HG03571 (cell line): Measurements from ENCODE around the gene RNF212.

ENCODE experiments used
- ATAC-seq: cut with Tn5 transposase; IDR thresholded peaks from one replicate; pipeline ENCODE4 v1.9.1; 2021; ENCODE audit not compliant: unreplicated experiment

The RNF212 gene

DNA sequence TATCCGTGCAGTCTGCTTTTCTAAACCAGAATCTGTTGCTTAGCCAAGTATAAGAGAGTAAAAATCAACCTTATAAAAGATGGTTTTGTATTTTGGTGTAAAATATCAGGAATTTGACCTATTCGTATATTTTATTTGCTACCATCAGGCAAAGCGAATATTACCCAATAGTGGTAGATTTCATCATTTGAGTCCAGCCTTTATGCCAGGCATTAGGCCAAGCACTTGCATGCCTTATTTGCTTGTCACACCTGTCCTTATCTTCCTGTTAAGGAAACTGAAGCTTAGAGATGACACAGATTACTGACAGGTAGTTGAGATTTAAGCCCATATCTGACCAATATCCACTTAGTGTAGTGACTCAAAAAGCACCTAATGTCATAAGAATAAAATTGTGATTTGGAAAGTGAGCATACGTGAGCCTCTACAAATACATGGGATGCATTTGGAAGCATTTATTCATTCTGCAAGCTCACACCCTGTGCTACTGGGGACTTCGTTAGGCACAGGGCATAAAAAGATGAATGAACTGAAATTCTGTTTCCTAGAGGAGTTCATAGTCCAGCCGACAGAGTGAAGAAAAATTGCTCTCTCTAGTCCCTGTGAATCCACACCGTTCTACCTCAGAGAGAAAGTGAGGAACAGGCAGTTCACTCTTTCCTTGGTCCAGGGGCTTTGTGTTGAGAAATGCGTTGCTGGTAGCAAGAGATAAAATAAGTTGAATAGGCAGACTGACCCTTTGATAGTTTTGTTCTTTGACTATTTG lies 2.3 kb upstream of the RNF212 start:
- no peak for ATAC-seq

DNA sequence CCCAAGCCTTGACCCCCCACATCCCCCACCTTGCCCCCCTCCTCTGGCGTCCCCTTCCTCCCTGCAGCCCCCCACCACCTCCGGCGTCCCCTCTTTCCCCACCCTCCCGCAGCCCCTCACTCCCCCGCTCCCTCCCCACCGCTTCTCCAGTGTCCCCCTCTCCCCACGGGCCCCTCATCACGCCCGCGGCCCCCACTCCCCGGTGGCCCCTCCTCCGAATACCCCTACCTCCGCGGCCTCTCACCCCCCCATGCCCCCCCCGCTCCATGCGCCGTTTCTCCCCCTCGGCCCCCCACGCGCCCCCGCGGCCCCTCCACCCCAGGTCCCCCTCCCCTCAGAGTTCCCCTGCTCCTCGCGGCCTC lies 562 bp downstream of the RNF212 start:
- ATAC-seq: no peak

DNA sequence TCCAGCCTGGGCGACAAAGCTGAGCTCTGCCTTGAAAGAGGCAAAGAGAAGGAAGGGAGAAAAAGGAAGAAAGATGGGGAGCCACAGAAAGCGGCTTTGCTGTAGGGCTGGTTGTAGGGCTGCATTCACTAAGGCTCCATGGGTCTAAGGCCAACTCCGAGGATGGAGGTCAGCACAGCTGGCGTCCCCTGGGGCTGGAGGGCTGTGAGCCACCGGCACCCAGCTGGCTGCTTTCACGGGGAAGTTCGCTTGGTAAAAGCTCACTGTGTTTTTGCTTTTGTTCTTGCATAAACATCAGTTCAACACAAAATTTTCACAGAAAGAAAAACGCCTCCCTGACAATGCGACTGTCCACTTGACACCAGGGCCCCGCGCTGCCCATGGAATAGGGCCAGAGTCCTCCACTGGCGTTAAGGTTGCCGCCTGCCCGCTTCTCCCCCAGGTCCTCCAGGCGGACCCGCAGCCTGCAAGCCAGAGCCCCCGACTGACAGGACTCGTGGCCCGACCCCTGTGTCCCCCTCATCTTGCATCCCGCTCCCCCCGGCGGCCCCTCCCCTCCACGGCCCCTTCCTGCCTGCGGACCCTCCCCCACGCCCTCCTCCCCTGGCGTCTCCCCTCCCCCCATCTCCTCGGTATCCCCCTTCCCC lies 1.1 kb downstream of the RNF212 start:
- ATAC-seq: no peak

DNA sequence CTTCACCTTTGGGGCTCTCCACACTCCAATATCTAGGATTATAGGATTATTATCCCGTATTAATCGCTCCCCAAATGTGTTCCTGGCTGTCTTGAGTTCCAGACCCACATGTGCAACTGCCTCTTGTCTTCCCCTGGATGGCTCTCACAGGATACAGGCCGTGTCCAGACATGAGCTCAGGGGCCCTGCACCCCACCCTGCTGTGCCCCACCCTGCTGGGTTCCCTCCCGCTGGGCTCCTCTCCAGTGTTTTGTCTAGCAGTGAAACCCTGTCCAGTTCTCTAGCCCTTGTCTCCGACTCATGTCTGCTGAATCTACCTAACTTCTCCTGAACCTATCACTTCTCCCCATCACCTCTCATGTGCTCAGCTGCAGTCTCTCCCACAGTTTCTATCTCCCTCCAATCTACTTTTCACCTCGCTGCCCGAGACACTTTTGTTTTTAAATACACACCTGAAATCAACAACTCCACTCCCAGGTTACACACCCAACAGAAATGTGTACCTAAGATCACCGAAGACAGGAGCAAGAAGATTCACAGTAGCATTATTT lies 2.0 kb downstream of the RNF212 start:
- no peak for ATAC-seq

DNA sequence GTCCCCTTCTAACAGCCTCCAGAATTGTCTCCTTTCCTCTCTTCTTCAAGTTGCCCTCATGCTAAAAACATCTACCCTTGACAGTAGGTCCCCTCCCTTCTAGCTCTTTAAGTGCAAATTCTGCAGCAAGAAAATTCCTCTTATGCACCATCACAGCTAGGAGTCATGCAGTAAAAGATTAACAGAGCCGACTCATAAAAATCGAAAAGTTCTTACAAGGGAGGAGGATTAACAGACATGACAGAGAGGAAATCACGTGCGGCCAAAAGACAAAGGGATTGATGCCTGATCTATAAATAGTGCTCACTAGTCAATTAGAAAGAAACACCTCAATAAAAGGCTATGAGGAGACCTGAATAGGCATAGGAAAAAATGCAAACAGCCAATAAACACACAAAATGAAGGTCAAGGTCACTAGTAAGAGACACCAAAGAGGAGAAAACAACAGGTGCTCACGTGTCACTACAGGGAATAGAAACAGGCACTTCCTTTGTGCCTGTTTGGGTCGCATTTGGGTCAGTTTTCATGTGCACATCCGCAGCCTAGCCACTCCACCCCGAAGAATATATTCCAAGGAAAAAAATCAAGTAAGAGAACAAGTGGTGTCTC lies 3.4 kb downstream of the RNF212 start:
- ATAC-seq: no peak

DNA sequence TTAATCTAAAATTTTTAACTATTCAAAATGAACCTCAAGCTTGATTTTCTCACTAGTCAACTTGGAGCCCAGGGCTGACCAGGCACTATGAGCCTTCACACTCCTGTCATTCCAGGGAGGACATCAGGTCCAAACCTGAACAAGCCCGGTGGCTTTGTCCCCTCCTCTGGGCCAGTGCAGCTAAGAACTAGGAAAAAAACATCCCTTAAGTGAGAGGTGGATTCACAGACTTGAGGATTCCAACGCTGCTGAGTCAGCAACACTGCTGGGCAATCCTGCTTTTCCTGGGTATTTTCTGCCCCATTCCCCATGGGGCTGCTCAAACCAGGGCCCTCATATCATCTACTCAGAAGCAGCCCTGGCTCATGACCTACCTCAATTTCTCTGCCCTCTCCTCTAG lies 4.0 kb downstream of the RNF212 start:
- ATAC-seq: no peak

DNA sequence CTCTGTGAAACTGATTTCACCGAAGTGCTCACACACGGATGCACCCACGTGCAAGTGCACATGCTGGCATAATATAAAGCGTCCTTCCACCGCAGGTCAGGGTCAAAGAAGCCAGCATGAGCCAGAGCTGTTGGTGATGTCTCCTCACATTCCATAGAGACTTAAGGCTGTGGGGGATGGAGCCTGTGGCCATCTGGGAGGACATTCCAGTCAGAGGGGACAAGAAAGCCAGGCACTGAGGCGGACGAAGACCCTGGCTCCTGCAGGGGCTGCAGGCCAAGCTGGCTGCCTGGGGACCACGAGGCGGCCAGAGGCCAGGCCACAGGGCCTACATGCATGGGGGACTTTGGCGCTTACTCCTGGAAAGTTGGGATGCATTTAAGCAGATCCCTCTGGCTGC lies 7.7 kb downstream of the RNF212 start:
- no peak for ATAC-seq

DNA sequence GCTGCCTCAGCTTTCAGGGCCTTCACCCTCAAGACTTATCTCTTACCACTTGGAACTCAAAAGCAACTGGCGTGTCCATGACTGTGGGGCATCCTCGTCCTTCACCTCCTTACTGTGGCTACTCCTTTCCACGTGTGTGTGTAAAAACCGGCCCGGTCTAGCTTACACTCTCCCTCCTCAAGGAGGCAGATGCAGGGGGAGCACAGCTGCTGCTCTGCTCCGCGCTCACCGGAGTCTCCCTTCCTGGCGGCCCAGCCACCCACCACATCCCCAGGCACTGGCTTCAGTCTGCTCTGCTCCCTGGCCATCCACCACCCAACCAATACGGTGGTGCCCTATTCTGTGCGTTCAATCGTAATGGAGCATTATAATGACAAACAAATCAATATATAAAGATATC lies 8.3 kb downstream of the RNF212 start:
- no peak for ATAC-seq

DNA sequence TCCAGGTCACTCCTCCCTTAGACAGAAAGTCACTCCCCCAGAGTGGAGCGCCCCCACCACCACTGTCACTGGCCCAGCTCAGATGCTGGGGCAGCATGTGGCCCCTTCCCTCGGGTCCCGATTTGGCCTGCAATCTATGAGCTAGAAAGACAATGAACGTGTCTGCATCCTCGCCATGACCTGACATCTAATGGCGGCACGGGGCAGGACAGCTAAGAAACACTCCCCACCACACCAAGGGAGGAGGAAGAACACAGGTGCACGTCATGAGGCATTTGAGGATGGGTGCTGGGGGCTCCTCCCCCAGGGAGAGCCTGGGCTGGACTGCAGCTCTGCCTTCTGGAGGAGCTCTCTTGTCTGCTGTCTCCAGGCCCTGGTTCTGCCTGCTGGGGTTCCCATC lies 8.7 kb downstream of the RNF212 start:
- no peak for ATAC-seq

DNA sequence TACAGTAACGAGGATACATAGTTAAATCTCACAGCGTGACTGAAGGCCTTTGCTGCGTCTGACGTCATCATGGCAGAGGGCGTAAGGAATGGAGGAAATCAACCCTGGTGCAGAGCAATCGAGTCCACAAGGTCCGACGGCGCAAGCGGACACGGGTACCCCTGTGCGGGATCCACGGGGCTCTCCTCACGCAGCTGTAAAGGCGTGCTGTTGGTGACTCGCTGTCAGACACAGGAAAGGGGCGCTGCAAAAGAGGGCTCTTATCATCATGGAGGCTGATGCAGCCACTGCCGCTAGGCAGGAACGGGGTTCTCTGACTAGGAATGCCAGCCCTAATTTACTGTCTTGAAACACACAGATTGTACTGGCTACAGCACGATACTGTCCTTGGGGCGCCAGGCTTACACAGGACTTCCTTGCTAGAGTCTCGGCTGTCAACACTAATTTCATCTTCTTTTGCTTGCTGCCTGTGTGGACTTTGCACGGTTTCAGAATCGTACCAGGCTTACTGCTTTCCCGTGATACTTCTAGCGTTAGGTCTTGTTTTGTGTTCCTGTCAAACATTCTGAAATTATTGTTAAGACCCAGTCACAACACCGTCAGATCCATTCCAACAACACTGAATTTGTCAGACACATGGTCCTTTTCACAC lies 13.6 kb downstream of the RNF212 start:
- ATAC-seq: no peak

DNA sequence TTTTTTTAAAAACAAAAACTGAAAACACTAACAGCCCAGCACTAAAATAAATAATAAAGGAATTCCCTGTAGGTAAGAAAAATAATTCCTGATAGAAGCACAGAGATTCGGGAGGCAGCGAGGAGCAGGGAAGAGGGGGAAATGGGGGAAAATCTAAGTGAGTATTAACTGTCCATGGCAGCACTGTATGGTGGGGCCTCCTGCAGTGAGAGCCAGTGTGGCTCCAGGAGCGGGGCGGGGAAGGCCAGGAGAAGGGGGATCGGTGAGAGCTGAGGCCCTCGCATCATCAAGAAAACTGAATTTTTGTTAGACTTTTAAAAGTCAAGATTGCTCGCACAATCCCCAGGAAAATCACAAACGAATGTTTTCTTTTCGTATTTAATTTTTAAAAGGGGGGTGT lies 14.1 kb downstream of the RNF212 start:
- no peak for ATAC-seq

DNA sequence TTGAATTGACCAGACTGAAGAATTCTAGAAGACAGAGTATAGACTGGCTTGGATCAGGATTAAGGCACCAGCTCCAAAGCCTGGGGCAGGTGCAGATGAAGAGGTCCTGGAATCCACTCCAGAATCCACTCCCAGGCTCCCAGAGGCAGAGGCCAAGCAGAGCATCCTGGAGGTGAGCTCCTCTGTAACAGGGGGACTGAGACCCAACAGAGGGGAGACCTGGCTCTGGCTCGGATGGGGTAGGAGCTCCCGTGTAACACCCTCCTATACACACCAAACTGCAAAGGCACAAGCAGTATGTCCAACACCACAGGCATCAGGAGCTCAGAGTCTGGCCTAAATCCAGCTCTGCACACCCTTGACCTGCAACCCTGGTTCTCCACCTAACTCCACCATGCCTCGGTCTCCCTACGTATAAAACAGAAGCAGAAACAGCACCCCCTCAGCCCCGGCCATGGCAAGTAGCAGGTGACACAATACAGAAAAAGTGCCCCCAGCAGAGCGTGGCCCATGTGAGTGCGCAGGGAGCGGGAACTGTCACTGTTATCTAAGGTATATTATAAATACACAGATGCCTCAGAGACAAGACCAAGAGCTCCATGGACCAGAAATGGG lies 14.9 kb downstream of the RNF212 start:
- no peak for ATAC-seq

DNA sequence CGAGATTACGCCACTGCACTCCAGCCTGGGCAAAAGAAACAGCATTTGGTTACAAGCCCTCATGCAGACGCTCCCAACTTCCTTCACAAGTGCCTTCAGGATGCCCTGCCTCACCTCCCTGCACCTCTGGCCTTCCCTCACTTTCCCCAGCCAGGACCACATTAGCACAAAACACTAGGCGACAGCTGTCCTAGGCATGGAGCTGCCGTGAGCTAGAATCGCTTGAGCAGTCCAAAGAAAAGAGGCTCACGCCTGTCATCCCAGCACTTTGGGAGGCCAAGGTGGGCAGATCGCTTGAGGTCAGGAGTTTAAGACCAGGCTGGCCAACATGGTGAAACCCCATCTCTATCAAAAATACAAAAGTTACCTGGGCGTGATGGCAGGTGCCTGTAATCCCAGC lies 15.8 kb downstream of the RNF212 start:
- no peak for ATAC-seq

DNA sequence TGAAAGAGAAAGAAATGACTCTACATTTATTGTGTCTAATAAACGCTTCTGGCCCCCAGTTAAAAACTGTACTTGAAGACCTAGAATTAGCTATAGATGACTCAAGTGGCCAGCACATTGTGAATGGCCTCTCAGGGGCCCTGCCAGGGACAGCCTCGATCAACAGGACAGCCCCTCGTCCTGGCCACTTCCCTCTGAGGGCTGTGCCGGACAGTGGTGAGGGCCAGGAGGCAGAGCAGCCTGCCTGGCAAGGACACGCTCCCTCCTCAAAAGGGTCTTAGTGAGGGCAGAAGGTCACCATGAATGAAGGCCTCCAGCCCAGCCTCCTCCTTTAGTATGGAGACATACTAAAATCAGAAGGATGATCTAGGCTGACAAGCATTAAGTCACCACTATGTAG lies 16.5 kb downstream of the RNF212 start:
- ATAC-seq: no peak

DNA sequence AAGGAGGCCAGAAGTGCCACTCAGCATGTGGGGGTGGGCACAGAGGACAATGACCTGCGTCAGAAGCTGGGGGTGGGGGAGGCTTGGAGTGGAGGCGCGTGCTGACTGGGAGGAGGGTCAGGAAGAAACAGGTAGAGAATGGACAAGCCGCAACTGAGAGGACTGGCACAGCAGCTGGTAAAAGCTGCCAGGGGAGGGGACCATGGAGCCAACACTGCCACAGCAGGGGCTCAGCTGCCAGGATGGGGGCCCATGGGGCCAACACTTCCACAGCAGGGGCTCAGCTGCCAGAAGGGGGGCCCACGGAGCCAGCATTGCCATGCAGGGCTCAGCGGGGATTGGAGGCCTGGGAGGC lies 19.1 kb downstream of the RNF212 start:
- ATAC-seq: no peak

DNA sequence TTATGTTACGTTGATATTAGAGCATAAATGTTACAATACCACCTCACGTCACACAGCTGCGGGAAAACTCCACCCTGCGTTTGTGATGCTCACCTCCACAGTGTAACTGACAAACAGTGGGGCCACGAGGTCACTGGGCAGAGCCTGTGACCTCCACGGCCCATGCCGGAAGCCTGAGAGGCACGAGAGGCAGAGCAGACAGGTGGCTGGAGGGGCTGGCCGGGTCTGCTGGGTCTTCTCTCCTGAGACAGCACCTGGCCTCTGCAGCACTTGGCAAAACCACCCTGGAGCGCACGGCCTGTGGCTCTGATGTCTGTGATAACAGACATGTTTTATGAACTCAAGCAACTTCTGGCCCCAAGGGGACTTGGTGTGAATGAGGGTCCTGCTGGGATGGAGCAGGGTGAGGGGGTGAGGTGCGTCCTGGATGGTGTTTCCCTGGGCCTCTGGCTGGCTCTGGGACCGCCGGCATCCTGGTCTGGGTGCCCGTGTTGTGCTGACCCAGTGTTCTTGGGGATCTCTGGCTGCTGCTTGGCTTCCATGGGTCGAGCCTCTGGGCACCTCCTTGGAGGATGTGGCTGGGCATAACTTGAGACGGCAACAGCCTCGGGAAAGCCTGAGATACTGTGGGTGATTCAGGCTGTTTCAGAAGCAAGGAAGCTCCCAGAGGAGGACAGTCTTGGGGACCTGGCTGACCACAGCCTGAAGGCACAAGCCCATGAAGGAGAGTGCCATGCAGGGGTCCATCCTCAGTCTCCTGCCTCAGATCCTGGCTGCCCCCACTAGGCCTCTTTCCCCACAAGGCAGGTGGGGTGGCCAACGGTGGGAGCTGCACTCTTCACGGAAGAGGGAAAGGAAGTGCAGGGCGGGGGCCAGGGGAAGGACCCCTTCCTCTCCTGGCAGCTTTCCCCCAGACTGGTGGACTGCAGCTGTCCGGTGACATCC lies 19.7 kb downstream of the RNF212 start:
- ATAC-seq: no peak

DNA sequence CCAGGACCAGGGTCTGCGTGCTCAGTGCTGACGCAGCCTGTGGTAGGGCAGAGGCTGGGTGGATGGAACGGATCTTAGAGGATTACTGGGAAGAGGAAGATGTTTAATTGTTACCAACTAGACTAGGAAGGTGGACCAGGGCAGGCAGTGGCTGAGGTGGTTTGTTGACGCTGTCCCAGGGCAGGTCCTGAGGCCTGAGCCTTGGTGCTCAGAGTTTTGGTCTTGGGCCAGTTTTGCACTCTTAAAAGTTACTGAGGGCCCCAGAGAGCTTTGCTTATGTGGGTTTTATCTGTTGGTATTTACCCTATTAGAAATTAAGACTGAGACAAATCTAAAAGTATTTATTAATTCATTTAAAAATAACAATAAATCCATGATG lies 20.4 kb downstream of the RNF212 start:
- ATAC-seq: no peak

DNA sequence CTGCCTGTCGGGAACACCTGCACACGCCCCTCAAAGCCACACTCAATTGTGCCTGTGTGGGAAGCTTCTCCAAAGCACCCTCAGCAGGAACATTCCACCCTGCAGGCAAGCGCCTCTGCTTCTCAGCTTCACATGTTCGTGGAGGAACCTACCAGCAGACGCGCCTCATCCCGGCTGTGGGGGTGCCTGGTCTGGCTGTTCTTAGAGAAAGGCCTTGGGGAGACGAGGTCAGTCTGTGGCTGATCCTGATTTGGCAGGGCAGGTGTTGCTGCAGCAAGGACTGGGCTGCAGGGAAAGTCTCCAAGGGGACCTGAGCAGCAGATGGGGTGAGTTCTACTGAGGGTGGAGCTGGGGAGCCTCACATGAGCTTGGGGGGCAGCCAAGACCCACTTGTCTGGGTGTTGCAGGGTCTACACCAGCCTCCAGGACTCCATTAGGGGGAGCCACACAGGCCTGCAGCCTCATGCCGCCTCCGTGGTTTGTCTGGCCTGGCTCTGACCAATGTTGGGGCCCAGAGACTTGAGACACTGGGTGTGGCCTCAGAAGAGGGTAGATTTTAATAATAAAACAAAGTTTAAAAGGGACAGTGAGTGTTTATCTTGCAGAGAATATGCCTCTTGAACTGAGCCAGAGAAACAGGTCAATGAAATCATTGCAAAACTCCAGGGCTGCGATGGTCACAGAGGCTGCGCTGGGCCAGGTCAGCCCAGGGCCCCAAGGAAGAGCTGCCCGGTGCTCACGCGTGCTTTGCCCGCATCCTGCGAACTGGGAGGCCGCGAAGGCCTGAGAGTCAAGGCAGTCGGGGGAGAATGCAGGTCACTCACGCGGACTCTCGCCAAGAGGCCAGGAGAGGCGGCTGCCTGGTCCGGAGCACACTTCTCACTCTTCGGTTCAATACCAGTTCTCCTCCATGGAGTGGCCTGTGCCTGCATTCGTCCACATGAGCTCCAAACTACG lies 21.1 kb downstream of the RNF212 start:
- no peak for ATAC-seq

DNA sequence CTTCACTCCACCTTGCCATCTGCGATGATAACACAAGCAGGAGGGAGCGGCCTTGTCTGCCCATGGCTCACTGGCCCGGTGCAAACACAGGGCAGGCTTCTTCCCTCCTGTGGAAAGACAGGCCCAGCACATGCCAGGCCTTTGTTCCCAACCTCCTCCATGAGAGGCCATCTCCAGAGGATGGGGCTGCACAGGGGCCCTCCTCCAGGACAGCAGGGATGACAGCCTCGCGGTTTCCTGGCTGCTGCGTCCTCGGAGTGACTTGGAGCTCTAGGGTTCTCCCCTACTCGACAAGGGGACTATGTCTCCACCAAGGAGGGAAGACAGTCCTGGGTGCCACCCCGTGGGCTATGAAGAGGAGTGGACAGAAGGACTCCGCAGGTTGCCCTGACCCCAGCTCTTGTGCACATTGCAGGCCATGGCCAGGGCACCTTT lies 21.8 kb downstream of the RNF212 start:
- no peak for ATAC-seq
